ENCODE results near the gene ATOSB.

Gene ATOSB

GRCh38 chr9:35054185-35054835 lies 61.4 kb downstream of the ATOSB start:
- Histone ChIP-seq H3K36me3 (ENCODE audit: control insufficient read depth in 2 of 2, insufficient read depth in 1 of 2, low read length in 2 of 2) (peaks cover 21 to 85% of the 10 kb centered on the region in 2 experiments), H3K9me3 (ENCODE audit: control insufficient read depth, insufficient read depth, low read depth, low read length) (no peaks in the 10 kb centered on the region), H3K4me1 (ENCODE audit: control insufficient read depth, insufficient read depth, low read length) (no peaks in the 10 kb centered on the region), H3K27ac (ENCODE audit: extremely low read depth, low read depth, low read length) (no peak overlapping the region), H3K4me3 (ENCODE audit: low read depth, low read length) (no peak overlapping the region)
- ChIA-PET CTCF (interaction anchor here (0.7 to 2.1 kb wide), 4 partner anchors 10 to 155 kb away, joined by 3 to 8 read pairs (median 4); partner anchors contain the start of gene PIGO), POLR2A (no interaction called here)
- TF ChIP-seq PRDM4 (tag by site-specific recombination; IDR thresholded peaks at IDR 0.05) (no peak), ZNF514 (tag by site-specific recombination; IDR thresholded peaks at IDR 0.05) (no peak), REST (tag by site-specific recombination; IDR thresholded peaks at IDR 0.05) (no peak), ZNF433 (tag by site-specific recombination; IDR thresholded peaks at IDR 0.05; ENCODE audit: low read depth) (no peak), ZNF544 (tag by site-specific recombination; IDR thresholded peaks at IDR 0.05) (no peak), ZNF768 (tag by site-specific recombination; IDR thresholded peaks at IDR 0.05) (no peak), SETDB1 (IDR thresholded peaks at IDR 0.05; ENCODE audit: insufficient read length, low read length) (no peak), ZNF423 (tag by site-specific recombination; IDR thresholded peaks at IDR 0.05) (no peak), SALL2 (tag by site-specific recombination; IDR thresholded peaks at IDR 0.05; ENCODE audit: borderline replicate concordance) (no peak), KLF7 (tag by site-specific recombination; IDR thresholded peaks at IDR 0.05; ENCODE audit: borderline replicate concordance) (no peak), GLI2 (tag by site-specific recombination; IDR thresholded peaks at IDR 0.05; ENCODE audit: borderline replicate concordance, low read depth) (no peak), SCRT2 (tag by site-specific recombination; IDR thresholded peaks at IDR 0.05) (no peak), ZBTB44 (tag by site-specific recombination; IDR thresholded peaks at IDR 0.05) (no peak), ZNF174 (tag by site-specific recombination; IDR thresholded peaks at IDR 0.05) (no peak), ZNF148 (tag by site-specific recombination; IDR thresholded peaks at IDR 0.05; ENCODE audit: borderline replicate concordance) (no peak), ZNF777 (tag by site-specific recombination; IDR thresholded peaks at IDR 0.05; ENCODE audit: borderline replicate concordance) (no peak)
